COLO829 (cell line): ENCODE measurements around the gene ZFP36L2.

Source experiments
- DNase-seq: peaks from one replicate; pipeline ENCODE4 v3.0.0; 2012; ENCODE audit warnings: low spot score

Gene ZFP36L2

GRCh38 chr2:43186321-43186678 is 40.1 kb downstream of the ZFP36L2 start:
- no peak for DNase-seq

GRCh38 chr2:43185146-43185545 is 41.3 kb downstream of the ZFP36L2 start:
- DNase-seq: no peak

GRCh38 chr2:43184339-43184895 is 42.0 kb downstream of the ZFP36L2 start:
- DNase-seq: no peak

- DNase-seq: no peak
Observed at GRCh38 chr2:43183743-43184142, 42.7 kb downstream of the ZFP36L2 start.

GRCh38 chr2:43180897-43181296 is 45.5 kb downstream of the ZFP36L2 start:
- DNase-seq: no peak

GRCh38 chr2:43179942-43180341 is 46.5 kb downstream of the ZFP36L2 start:
- no peak for DNase-seq

- no peak for DNase-seq
Observed at GRCh38 chr2:43178602-43179542, 47.5 kb downstream of the ZFP36L2 start.

GRCh38 chr2:43178055-43178598 is 48.3 kb downstream of the ZFP36L2 start:
- no peak for DNase-seq

GRCh38 chr2:43176449-43176848 is 50.0 kb downstream of the ZFP36L2 start:
- DNase-seq: no peak

GRCh38 chr2:43175876-43176275 is 50.5 kb downstream of the ZFP36L2 start:
- no peak for DNase-seq

GRCh38 chr2:43175020-43175441 is 51.4 kb downstream of the ZFP36L2 start:
- no peak for DNase-seq

GRCh38 chr2:43174368-43174916 is 52.0 kb downstream of the ZFP36L2 start:
- DNase-seq: no peak
